ENCODE results near the gene SH2D3C. TPM values are rescaled to one million over a fixed set of nuclear protein-coding genes. Genes with fewer than 3 reads are reported as not detected.

SH2D3C gene
- total and polyA plus RNA-seq, 7 donors, result 1.4 to 11.3 (median 5.0) TPM

DNA sequence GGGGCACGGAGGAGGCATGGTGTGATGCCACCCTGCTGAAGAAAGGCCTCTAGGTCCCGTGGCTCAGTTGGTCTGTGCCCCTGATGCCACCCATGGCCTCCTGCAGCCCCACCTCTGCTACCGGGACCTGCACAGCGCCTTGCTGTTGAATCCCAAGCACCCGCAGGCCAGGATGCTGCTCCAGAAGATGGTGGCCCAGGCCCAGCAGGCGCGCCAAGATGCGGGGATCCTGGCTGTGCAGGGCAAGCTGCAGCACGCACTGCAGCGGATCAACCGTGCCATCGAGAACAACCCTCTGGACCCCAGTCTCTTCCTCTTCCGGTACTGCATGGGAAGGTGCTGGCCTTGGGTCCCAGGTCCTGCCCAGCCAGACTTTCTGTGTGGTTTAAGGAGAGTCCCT lies 55.5 kb downstream of the SH2D3C start:
- DNase-seq, result no peak
- Histone ChIP-seq H3K9me3 (no peaks in the 10 kb centered on the region), H3K27ac (no peak overlapping the region), H3K27me3 (peaks cover 0 to 6% (median 0%) of the 10 kb centered on the region in 3 donors), H3K4me1 (peaks cover 0 to 11% (median 8%) of the 10 kb centered on the region in 4 donors), H3K36me3 (no peaks in the 10 kb centered on the region), H3K4me3 (no peak overlapping the region)
- intact Hi-C loops (cut with DNase I), result no loop called here
- TF ChIP-seq EP300 (IDR thresholded peaks at IDR 0.05), result no peak
- TF ChIP-seq POLR2AphosphoS5 (IDR thresholded peaks at IDR 0.05), result no peak
- TF ChIP-seq, protein P1, sequence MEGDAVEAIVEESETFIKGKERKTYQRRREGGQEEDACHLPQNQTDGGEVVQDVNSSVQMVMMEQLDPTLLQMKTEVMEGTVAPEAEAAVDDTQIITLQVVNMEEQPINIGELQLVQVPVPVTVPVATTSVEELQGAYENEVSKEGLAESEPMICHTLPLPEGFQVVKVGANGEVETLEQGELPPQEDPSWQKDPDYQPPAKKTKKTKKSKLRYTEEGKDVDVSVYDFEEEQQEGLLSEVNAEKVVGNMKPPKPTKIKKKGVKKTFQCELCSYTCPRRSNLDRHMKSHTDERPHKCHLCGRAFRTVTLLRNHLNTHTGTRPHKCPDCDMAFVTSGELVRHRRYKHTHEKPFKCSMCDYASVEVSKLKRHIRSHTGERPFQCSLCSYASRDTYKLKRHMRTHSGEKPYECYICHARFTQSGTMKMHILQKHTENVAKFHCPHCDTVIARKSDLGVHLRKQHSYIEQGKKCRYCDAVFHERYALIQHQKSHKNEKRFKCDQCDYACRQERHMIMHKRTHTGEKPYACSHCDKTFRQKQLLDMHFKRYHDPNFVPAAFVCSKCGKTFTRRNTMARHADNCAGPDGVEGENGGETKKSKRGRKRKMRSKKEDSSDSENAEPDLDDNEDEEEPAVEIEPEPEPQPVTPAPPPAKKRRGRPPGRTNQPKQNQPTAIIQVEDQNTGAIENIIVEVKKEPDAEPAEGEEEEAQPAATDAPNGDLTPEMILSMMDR (IDR thresholded peaks at IDR 0.05), result no peak
- no peak for TF ChIP-seq POLR2A (IDR thresholded peaks at IDR 0.05)
- 81 to 95% methylated on average over 13 of the region's 13 CpGs for whole genome bisulfite sequencing, 2 donors

DNA sequence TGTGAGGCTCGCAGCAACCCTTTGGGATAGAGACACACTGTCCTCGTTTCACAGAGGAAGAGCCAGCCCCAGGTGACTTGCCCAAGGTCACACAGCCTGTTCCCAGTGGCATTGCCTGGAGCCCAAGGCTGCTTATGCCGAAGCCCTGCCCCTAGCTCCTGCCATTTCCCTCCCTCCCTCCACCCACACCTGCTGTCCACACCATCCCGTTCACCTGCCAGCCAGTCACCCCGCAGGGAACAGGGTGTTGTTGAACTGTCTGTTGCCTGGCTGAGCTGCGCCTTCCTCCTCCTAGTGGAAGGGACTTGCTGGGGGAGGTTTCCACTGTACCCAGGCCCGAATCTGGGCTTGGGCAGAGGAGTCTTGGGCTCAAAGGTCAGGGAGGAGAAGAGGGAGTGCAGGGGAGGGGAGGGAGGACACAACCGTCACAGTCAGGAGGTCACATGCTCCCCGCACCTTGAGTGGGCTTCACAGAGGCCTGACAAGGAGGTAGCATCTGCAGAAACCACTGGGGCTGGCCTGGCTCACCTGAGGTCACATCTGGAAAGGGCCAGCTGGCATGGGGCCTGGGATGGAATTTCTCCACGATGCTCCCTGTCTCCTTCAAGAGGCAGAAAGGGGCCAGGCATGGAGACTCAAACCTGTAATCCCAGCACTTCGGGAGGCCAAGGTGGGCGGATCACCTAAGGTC lies 56.3 kb downstream of the SH2D3C start:
- WGBS, 2 donors, result 30 to 64% methylated on average over 12 of the region's 12 CpGs
- Histone ChIP-seq H3K27ac (no peak overlapping the region), H3K4me1 (peaks cover 0 to 11% (median 8%) of the 10 kb centered on the region in 4 donors), H3K27me3 (peaks cover 0 to 6% (median 0%) of the 10 kb centered on the region in 3 donors), H3K4me3 (no peak overlapping the region), H3K36me3 (no peaks in the 10 kb centered on the region), H3K9me3 (no peaks in the 10 kb centered on the region)
- intact Hi-C loops (cut with DNase I), result no loop called here
- DNase-seq, result no peak
- TF ChIP-seq POLR2AphosphoS5 (IDR thresholded peaks at IDR 0.05), result no peak
- TF ChIP-seq POLR2A (IDR thresholded peaks at IDR 0.05), result no peak
- TF ChIP-seq, protein P1 (IDR thresholded peaks at IDR 0.05), result no peak
- no peak for TF ChIP-seq EP300 (IDR thresholded peaks at IDR 0.05)

DNA sequence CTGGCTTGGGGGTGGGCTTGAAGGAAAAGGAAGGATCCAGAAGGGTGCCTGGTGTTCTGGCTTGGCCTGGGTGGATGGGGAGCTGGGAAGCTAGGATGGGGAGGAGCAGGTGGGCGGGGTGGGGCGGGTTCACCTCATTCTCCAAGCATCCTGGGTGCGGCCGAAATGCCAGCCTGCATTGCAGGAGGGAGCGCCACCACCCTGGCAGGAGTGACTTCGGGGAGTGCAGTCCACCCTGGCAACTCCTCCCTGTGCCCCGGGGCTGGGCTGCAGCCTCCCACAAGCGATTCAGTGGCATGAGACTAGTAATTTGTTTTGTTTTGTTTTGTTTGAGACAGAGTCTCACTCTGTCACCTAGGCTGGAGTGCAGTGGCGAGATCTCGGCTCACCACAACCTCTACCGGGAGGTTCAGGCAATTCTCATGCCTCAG lies 57.1 kb downstream of the SH2D3C start:
- no peaks in the 10 kb centered on the region for H3K9me3 ChIP-seq
- H3K27ac ChIP-seq, result no peak overlapping the region
- DNase-seq, result no peak
- peaks cover 0 to 13% (median 9%) of the 10 kb centered on the region in 4 donors for H3K4me1 ChIP-seq
- H3K27me3 ChIP-seq, result peaks cover 0 to 6% (median 0%) of the 10 kb centered on the region in 3 donors
- H3K36me3 ChIP-seq, result no peaks in the 10 kb centered on the region
- no peak overlapping the region for H3K4me3 ChIP-seq
- 8 to 54% methylated on average over 11 of the region's 11 CpGs for WGBS, 2 donors
- TF ChIP-seq, protein P1 (IDR thresholded peaks at IDR 0.05), result no peak
- TF ChIP-seq POLR2A (IDR thresholded peaks at IDR 0.05) (no peak), POLR2AphosphoS5 (IDR thresholded peaks at IDR 0.05) (no peak), EP300 (IDR thresholded peaks at IDR 0.05) (no peak)
- intact Hi-C loops (cut with DNase I), result no loop called here

DNA sequence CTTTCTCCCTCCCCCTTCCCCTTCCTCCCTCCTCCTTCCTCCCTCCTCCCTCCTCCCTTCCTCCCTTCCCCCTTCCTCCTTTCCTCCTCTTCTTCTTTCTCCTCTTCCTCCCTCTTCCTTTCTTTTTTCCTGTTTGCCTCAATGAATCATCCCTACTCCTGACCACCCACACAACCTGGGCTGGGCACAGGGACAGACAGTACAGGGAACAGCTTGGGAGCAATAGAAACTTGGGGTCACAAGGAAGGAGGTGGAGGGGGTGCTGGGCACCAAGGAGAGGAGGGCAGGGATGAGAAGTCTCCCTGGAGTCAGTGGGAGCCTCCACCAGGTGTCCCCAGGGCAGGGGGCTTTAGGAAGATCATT lies 57.6 kb downstream of the SH2D3C start:
- H3K4me3 ChIP-seq, result no peak overlapping the region
- intact Hi-C loops (cut with DNase I), result no loop called here
- TF ChIP-seq EP300 (IDR thresholded peaks at IDR 0.05) (no peak), POLR2AphosphoS5 (IDR thresholded peaks at IDR 0.05) (no peak), POLR2A (IDR thresholded peaks at IDR 0.05) (no peak)
- TF ChIP-seq, protein P1 (IDR thresholded peaks at IDR 0.05), result no peak

More for the DNA sequence above, 57.6 kb downstream of the SH2D3C start:
- Histone ChIP-seq H3K4me1 (peaks cover 0 to 19% (median 15%) of the 10 kb centered on the region in 4 donors), H3K27ac (no peak overlapping the region), H3K36me3 (no peaks in the 10 kb centered on the region), H3K9me3 (no peaks in the 10 kb centered on the region), H3K27me3 (peaks cover 0 to 6% (median 0%) of the 10 kb centered on the region in 3 donors)
- DNase-seq, result no peak

Measured in sigmoid colon (tissue), 7 donors.